ENCODE data around the gene PPP2R2C.

Gene PPP2R2C

GRCh38 chr4:6489927-6490326 is 17.5 kb upstream of the PPP2R2C start:
- no peak overlapping the region for H3K4me3 ChIP-seq (ENCODE audit: low read depth, low read length)
- no peak for TF ChIP-seq CTCF (IDR thresholded peaks at IDR 0.05; ENCODE audit: low read depth, low read length, missing control alignments)
- no peak for DNase-seq (ENCODE audit: low read depth)

DNA sequence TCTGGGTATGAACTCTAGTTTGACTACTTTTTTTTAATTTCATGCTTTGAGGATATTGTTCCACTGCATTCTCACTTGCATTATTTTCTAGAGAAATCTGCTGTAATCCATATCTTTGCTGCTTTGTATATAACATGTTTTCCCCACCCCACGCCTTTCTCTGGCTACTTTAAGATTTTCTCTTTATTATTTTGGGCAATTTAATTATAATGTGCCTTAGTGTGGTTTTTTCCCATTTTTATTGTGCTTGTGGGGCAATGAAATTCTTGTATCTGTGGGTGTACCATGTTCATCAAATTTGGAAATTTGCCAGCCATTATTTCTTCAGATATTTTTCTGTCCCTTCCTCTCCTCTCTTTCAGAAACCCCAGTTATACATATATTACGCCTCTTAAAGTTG is 15.1 kb upstream of the PPP2R2C start:
- H3K4me3 ChIP-seq (ENCODE audit: low read depth, low read length) = no peak overlapping the region
- TF ChIP-seq CTCF (IDR thresholded peaks at IDR 0.05; ENCODE audit: low read depth, low read length, missing control alignments) = no peak
- no peak for DNase-seq (ENCODE audit: low read depth)

DNA sequence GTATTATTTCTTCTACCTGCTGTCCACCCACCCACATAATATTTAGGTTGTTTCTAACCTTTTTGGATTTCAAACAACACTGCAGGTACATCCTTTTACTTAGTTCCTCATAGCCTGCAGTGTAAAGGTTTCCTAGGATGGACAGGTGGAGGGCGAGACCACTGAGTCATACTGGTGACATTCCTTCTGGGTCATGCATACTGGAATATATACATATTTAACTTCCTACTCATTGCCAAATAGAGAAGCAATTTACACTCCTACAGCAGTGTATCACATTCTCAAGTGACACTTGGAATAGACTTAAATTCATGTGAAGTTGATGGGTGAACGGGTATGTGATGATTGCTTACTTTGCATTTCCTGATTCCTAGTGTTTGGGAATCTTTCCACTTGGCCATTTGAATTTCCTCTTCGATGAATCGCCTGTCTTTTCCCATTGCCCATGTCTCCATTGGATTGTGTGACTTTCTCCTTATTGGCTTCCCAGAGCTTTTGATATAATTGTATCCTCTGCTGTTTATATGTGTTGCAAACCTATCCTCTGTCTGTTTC is 8.2 kb upstream of the PPP2R2C start:
- H3K4me3 ChIP-seq (ENCODE audit: low read depth, low read length) = no peak overlapping the region
- TF ChIP-seq CTCF (IDR thresholded peaks at IDR 0.05; ENCODE audit: low read depth, low read length, missing control alignments) = no peak
- DNase-seq (ENCODE audit: low read depth) = no peak

DNA sequence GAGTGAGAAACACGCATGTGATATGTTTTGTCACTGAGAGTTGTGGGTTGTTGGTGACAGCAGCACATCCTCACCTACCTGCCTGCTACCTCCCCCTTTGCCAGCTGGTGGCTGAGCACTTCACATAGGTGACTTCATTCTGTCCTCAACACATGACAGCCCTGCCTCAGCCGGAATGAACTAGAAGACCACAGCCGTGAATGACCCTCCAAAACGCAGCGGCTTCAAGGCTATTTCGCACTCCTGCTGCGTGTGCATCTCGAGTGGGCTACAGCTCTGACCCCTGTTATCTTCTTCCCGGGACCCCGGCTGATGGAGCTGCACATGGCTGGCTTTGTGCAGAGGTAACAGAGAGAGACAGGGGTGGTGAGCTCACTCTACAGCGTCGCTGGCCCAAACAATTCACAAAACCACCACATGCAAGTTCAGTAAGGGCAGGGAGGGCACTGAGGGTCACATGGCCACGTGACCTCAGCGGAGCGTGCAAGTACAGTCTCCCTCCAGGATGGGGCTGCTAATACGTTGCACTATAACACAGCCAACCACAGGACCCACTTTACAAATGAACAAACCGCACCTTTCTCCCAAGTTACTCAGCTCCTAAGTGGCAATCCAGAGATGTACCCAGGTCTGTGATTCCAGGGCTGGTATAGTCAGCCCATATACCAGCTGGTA is 6.3 kb upstream of the PPP2R2C start:
- no peak for DNase-seq (ENCODE audit: low read depth)
- TF ChIP-seq CTCF (IDR thresholded peaks at IDR 0.05; ENCODE audit: low read depth, low read length, missing control alignments) = no peak
- H3K4me3 ChIP-seq (ENCODE audit: low read depth, low read length) = no peak overlapping the region

DNA sequence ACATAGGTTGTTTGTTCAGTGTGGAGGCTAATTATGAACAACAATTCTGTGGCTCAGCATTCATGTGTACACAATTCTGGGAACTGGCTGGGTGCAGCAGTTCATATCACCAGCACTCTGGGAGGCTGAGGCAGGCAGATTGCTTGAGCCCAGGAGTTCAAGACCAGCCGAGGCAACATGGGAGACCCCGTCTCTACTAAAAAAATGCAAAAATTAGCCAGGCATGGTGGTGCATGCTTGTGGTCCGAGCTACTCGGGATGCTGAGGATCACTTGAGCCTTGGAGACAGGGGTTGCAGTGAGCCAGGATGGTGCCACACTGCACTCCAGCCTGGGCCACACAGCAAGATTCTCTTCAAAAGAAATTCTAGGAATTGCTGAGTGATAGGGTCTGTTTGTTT is 4.5 kb upstream of the PPP2R2C start:
- H3K4me3 ChIP-seq (ENCODE audit: low read depth, low read length) = no peak overlapping the region
- DNase-seq (ENCODE audit: low read depth) = no peak
- TF ChIP-seq CTCF (IDR thresholded peaks at IDR 0.05; ENCODE audit: low read depth, low read length, missing control alignments) = no peak

GRCh38 chr4:6475492-6476020 is 3.1 kb upstream of the PPP2R2C start:
- no peak for DNase-seq (ENCODE audit: low read depth)
- H3K4me3 ChIP-seq (ENCODE audit: low read depth, low read length) = no peak overlapping the region
- no peak for TF ChIP-seq CTCF (IDR thresholded peaks at IDR 0.05; ENCODE audit: low read depth, low read length, missing control alignments)
